ENCODE measurements around the gene NOP14.
"Not testable (repeated sequence)": the region's sequence is repeated elsewhere in the genome, so short reads cannot be mapped to it uniquely, and the experiment has no call there.

Gene NOP14

DNA sequence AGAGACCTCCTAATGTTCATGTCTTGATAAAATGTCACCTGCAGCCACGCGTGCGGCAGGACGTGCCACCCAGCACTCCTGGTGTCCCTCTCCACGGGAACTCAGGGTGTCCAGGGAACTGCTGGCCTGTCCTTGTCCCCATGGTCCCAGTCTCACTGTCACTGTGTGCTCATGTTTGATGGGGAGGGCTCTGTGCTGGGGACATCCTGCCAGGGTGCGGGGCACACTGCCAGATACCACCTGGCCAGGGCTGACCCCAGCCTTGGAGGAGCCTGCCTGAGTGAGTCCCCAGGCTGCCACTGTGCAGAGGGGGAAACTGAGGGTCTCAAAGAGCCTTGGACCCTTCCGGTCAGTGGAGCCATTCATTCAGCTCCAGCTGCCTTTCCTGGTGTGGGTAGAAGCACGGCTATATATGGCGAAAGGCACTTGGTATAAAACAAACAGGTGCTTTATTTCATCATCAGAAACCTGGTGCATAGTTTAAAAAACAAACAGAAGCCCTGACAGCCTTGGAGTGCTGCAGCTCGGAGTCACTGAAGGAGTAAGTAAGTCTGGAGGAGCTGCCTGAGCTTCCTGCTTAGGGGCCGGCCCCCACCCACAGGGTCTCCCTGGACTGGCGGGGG lies 33.0 kb downstream of the NOP14 start:
- no peak for DNase-seq

DNA sequence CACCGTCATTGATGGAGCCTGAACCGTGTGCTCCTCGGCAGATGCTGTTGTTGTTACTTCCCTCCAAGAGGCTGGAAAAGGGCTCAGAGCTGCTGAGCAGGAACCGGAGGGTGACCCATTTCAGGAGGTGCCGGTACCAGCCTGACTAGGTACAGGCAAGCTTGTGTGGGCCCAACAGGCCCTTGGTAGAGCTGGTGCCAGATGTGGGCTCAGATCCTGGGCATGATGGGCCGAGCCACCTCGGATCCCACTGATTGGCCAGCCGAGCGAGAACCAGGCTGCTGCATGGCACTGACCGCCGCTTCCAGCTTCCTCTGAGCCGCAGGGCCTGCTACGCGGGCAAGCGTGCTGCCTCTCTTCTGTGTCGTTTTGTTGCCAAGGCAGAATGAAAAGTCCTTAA lies 33.7 kb downstream of the NOP14 start:
- DNase-seq = no peak

DNA sequence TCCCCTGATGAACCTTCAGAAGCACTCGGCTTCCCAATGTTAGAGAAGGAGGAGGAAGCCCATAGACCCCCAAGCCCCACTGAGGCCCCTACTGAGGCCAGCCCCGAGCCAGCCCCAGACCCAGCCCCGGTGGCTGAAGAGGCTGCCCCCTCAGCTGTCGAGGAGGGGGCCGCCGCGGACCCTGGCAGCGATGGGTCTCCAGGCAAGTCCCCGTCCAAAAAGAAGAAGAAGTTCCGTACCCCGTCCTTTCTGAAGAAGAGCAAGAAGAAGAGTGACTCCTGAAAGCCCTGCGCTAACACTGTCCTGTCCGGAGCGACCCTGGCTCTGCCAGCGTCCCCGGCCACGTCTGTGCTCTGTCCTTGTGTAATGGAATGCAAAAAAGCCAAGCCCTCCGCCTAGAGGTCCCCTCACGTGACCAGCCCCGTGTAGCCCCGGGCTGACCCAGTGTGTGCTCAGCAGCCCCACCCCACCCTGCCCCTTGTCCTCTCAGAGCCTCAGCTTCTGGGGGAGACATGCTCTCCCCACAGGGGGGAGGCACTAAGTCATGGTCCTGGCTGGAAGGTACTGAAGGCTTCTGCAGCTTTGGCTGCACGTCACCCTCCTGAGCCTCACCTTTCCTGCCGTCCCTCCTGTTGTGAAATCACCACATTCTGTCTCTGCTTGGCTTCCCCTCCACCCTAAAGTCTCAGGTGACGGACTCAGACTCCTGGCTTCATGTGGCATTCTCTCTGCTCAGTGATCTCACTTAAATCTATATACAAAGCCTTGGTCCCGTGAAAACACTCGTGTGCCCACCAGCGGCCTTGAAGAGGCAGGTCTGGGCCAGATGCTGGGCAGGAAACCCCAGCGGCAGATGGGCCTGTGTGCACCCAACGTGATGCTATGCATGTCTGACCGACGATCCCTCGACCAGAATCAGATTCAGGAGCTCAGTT lies 34.7 kb downstream of the NOP14 start:
- no peak for DNase-seq

DNA sequence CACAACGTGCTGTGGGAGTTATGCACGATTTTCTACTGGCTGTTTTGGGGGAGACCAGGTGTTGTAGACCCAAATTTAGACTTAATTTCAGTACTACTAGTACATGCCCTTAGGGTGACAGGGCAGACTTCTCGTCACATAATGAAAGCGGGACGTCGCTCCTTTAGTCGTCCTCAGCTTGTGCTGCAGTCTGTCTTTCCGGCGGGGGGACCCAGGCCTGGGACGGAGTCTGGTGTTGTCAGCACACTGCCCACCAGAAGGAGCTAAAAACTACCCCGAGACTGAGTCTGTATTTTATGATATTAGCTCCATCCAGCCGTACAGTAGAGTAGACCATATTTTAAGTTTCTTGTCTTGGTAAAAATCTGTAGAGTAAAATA lies 35.5 kb downstream of the NOP14 start:
- no peak for DNase-seq

DNA sequence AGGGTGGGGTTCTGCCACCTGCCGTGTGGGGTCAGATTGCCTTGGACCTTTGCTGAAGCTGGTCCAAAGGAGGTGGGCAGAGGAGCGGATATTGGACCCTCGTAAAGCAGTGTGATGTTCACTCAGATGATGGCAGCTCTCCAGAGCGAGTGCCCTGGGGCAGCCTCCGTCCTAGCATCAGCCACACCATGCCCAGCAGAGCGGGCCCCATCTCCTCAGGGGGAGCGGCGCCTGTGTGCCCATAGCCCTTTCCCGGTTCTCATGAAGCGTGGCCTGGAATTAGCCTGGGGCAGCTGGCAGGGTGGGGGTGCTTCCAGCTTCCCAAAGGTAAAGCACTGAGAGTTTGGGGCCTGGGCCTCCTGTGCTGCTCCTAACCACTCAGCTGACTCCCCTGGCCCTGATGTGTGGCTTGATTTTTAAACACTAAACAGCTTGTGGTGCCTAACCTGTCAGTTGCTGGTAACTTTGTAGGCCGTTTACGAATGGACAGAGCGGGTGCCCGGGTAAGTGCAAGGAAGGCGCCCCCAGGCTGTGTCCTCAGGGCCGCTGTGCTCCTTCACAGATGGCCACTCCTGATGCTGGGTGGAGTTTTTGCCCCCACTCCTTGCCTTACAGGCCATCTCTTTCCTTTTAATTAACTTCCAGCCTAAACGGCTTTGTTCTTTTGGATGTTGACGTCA lies 36.0 kb downstream of the NOP14 start:
- no peak for DNase-seq

DNA sequence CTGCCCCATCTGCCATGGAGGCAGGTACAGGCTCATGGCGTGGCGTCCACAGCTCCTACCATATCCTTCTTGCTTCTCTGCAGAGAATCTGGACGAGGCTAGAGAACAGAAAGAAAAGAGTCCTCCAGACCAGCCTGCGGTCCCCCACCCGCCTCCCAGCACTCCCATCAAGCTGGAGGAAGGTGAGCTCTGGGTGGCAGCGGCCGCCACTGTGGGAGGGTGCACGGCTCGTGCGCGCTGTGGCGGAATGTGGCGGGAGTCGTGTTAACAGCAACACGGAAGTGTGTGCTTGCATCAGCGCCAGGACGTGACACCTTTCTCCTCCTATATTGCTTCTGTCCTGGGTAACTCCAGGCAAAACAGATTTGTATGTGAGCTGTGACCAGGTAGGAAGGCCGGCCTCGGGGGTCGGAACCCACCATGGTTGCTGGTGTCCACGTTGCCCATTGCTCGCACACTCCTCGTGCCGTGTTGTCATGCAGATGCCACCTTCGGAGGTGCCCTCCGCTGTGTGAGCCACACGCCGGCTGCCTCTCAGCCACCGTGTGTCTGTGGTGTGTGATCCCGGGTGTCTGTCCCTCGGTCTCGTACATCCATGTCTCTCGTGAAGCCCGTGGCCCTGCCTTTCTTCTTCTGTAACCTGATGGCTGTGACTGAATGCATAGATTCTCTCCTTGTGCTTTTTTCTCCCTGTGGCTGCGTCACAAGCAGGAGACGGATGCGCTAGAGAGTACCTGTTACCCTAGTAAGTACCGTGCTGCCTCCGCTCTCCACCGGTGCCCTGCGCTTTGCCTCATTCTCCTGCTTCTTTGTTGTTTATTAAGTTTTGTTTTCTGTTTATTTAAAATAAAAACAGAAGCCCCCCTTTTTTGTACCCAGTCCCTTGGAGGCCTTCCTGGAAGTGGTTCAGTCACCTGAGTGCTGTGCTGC lies 37.0 kb downstream of the NOP14 start:
- DNase-seq = no peak

DNA sequence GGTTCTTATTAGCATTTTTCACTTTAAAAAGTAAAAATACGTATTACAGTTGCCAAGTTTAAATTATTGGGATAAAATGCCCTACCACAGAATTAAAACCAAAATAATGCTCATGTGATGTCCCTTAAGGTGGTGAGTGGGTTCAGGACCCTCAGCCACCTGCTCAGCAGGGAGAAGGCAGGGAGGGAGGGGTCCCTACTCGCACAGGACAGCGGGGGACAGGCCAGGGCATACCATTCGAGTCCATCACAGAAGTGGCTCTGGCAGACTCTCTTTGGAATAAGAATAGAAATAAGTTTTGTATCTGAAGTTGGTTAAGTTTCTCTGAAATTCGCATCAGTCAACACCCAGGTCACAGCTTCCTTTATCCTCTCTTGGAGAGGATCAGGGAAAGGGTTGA lies 37.7 kb downstream of the NOP14 start:
- no peak for DNase-seq

DNA sequence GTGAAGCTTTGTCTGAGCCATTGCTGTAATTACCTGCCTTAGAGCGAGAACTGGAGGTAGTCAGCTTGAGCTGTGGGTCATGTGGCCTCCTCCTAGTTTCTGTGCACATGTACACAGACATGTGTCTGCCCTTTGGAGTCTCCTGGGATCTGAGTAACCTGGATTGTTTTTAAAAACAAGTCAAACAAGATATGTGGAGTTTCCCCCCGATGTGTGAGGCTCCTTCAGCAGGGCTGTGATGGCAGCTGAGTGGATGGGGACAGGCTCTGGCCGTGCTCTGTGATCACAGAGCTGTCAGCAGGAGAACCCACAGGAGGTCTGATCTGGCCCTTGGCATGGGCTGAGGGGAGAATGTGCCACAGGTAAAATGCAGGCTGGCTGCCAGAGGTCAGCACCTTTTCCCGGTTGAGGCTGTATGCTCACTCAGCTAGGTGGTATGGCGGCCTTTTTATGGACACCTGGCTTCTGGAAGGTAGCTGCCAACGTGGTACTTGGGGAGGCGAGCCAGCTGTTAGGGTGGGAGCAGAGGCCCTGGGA lies 38.4 kb downstream of the NOP14 start:
- no peak for DNase-seq

DNA sequence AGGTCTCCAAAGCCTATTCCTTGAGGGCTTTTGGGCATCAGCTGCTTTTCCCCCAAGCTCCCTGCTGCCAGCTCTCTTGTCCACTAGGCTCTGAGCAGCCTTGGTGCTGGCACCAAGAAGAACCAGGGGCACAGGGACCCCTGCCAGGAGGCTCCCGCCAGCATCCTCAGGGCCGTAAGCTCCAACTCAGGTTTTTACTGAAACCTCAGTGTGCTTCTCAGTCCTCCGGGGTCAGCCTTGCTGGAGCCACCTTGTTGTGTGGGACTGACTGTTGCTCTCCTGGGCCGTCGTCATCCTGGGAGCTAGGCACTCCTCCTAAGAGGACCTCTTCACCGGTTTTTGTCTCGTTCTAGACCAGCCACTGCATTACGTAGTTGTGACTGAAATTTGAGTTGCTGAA lies 38.9 kb downstream of the NOP14 start:
- DNase-seq = no peak

DNA sequence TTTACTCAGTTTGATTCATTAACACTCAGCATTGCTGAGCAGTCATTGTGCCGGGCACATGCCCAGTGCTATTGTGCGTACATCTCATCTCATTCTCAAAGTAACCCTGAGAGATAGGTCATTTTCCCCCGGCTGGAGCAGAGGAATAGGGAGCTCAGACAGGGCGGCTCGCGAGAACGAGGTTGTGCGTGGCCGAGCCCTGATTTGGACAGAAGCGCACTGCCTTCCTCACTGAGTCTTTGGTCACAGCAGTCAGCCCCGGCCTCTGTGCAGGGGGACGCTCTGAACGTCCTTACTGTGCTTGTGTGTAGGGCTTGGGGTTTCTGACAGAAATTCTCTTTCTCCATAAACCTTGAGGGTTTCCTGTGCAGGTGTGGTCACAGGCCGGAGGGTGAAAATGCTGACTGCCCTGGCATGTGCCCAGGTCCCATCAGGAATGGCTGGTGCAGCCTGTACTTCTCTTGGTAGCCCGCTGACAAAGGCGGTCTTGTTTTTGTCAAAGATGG lies 39.5 kb downstream of the NOP14 start:
- DNase-seq = no peak

DNA sequence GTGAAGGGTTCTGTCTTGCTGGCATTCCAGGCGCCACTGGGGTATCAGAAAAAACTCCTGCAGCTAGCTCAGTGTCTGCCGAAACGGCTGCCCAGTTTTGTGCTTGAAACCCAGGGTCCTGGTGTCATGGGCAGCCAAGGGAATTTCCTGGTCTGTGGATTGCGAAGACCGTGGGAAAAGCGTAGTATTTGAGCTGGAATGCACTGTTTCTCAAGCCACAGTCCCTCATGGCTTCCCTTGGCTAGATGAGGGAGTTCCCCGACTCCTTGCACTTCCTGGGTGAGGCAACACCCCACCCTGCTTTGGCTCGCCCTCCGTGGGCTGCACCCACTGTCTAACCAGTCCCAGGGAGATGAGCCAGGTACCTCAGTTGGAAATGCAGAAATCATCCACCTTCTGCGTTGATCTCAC lies 40.1 kb downstream of the NOP14 start:
- no peak for DNase-seq

DNA sequence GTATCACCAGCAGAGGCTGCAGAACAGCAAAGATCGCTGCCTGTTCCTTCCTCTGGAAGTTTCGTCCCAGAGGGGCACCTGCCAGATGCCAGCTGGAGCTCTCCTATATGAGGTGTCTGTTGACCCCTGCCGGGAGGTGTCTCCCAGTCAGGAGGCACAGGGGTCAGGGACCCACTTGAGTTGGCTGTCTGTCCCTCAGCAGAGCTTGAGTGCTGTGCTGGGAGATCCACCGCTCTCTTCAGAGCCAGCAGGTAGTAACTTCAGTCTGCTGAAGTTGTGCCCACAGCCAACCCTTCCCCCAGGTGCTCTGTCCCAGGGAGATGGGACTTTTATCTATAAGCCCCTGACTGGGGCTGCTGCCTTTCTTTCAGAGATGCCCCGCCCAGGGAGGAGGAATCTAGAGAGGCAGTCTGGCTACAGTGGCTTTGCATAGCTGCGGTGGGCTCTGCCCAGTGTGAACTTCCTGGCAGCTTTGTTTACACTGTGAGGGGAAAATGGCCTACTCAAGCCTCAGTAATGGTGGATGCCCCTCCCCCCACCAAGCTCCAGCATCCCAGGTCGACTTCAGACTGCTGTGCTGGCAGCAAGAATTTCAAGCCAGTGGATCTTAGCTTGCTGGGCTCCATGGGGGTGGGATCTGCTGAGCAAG lies 40.6 kb downstream of the NOP14 start:
- DNase-seq = not testable (repeated sequence)

DNA sequence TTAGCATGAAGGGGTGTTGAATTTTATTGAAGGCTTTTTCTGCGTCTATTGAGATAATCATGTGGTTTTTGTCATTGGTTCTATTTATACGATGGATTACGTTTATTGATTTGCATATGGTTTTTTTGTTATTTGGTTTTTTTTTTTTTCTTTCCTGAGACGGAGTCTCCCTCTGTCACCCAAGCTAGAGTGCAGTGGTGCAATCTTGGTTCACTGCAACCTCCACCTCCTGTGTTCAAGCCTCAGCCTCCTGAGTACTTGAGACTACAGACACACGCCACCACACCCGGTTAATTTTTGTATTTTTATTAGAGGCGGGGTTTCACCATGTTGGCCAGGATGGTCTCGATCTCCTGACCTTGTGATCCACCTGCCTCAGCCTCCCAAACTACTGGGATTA lies 44.5 kb downstream of the NOP14 start:
- DNase-seq = not testable (repeated sequence)

DNA sequence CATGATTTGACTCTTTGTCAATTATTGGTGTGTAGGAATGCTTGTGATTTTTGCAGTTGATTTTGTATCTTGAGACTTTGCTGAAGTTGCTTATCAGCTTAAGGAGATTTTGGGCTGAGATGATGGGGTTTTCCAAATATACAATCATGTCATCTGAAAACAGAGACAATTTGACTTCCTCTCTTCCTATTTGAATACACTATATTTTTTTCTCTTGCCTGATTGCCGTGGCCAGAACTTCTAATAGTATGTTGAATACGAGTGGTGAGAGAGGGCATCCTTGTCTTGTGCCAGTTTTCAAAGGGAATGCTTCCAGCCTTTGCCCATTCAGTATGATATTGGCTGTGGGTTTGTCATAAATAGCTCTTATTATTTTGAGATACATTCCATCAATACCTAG lies 44.9 kb downstream of the NOP14 start:
- DNase-seq = not testable (repeated sequence)

DNA sequence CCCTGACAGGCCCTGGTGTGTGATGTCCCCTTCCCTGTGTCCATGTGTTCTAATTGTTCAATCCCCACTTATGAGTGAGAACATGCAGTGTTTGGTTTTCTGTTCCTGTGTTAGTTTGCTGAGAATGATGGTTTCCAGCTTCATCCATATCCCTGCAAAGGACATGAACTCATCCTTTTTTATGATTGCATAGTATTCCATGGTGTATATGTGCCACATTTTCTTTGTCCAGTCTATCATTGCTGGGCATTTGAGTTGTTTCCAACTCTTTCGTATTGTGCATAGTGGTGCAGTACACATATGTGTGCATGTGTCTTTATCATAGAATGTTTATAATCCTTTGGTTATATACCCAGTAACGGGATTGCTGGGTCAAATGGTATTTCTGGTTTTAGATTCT lies 46.5 kb downstream of the NOP14 start:
- DNase-seq = not testable (repeated sequence)

DNA sequence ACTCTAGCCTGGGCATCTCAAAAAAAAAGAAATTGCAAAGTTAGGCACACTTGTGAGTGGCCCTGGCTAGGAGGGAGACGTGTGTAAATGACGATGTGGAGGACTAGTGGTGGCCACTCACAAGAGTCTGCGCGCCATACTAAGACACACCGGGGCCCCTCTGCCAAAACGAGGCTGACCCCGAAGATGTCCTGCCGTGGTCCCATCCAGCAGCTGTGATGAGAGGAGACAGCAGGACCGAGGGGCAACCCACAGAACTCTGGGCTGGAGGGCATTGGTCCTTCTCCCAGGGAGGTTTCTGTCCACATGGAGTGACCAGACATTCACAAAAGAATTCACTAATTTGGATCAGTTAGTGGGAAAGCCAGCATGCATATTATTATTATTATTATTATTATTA lies 47.4 kb downstream of the NOP14 start:
- no peak for DNase-seq

DNA sequence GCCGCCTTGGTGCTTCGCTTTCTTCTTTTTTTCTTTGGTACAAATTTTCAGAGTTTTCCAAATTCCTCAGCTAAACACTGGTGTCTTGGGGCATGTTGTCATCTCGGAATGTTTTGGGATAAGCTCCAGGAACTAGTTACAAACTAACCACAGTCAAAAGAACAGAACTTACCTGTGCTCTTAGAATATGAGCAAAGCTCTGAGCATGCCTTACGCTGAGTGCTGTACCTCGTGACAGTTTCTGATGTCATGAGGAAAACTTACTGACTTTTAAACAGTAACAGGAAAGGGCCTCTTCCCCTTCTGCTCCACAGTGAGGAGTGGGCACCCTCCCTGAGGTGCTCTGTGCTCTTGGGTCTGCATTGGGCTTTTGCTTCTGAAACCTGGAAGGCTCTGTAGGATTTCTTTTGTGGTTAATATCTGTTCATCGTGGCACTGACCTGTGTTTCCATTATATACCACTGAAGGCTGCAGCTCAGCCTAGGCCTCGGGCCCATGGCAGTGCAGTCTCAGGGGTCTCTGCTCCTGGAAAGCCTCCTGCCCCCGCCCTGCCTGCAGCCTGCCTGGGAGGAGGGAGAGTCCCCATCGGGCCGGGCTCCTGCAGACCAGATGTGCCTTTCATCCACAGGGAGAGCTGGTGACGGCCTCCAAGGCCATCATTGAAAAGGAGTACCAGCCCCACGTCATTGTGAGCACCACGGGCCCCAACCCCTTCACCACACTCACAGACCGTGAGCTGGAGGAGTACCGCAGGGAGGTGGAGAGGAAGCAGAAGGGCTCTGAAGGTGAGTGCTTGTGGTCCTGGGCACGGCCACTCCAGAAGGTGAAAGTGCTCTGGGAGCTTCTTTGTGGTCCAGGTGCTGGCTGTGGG lies 48.7 kb downstream of the NOP14 start:
- no peak for DNase-seq

DNA sequence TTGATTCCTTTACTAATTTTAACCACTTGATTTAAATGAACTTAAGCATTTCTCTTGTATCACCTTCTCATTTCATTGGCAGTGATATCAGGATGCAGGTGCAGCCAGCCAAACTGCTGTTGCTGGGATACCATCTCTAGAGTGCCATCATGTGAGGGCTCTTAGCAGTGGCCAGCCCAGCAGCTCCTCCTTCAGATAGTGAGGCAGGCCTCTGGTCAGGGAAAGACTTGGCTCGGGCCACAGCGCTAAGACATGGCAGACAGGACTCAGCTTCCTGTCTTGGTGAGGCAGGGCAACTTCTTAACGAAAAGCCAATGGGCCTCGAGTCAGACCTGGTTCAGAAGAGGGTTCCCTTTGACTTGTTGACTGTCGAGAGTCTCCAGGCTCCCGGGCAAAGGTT lies 50.0 kb downstream of the NOP14 start:
- DNase-seq = no peak

DNA sequence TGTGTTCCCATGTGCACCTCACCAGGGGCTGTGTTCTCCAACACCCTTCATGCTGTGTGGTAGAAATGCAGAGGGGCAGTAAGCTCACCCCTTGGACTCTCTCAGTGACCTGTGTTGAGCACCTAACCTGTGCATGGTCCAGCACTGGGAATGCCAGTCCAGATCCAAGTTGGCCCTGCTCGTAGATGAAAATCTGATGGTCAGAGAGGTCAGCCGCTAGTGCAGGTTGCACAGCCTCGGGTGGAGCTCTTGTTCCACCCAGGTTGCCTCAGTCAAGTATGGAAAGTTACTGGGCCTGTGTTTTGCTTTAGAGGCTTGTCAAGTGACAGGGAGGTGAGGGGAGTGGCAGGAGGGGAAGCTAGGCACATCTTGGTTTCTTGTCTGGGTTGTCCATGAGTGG lies 51.3 kb downstream of the NOP14 start:
- DNase-seq = no peak

DNA sequence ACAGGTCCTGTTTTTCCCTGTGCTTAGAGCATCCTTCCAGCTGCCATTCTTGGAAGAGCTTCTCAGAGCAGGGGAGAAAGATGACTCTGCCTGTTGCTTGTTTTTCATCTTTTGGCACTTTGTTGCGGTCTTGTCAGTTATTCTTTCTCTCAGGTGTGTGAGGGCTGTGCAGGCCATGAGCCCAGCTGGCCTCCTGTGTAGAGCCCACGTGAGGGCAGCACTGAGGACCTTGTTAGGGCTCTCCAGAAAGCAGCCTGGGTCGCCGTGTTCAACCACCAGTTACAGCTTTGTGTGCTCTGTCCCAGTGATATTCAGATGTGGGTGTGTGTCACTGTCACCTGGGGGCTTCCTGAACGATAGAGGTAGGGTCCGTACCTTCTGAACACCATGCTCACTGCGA lies 52.8 kb downstream of the NOP14 start:
- no peak for DNase-seq

DNA sequence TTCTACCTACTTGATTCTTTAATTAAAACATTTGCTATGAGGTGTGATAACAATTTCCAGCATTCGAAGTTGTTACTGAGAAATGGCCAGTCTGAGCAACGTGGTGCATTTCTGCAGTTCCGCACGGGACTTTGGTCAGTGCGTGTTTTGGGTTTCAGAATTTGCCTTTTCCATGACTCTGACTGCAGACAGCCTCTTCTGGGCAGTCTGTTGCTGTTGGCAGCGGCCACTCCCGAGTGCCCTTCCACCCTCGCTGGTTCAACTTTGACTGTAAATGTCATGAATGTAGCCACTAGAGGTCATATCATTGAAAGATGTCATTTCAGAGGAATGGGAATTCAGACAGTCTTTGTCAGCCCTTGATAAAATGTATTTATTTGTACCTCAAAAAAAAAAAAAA lies 53.6 kb downstream of the NOP14 start:
- DNase-seq = no peak
